ENCODE results near the gene IL1R2.

DNA sequence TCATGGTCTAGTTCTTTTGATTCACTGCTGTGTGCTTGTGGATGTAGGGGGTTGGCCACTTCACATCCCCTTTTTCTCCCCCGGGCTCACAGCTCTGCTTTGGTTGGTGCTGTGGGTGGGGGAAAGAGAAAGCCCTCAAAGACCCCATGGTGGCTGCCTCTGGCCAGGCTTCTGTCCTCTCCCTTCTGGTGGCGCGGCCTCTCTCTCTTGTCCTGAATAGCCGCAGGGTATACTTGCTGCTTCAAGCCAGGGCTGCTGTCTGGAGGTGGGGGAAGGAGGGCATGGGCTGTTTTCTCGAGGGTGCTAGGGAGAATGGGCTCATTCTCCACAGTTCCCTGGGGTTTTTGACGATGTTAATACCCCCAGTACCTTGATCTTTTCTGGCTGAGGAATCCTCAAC is 53.9 kb downstream of the IL1R2 start:
- TF ChIP-seq, protein P1, sequence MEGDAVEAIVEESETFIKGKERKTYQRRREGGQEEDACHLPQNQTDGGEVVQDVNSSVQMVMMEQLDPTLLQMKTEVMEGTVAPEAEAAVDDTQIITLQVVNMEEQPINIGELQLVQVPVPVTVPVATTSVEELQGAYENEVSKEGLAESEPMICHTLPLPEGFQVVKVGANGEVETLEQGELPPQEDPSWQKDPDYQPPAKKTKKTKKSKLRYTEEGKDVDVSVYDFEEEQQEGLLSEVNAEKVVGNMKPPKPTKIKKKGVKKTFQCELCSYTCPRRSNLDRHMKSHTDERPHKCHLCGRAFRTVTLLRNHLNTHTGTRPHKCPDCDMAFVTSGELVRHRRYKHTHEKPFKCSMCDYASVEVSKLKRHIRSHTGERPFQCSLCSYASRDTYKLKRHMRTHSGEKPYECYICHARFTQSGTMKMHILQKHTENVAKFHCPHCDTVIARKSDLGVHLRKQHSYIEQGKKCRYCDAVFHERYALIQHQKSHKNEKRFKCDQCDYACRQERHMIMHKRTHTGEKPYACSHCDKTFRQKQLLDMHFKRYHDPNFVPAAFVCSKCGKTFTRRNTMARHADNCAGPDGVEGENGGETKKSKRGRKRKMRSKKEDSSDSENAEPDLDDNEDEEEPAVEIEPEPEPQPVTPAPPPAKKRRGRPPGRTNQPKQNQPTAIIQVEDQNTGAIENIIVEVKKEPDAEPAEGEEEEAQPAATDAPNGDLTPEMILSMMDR (IDR thresholded peaks at IDR 0.05) = no peak
- TF ChIP-seq POLR2A (IDR thresholded peaks at IDR 0.05) = no peak
